GM19328 (cell line): ENCODE results near the gene FAM124B.
"Not testable (repeated sequence)": the region's sequence is repeated elsewhere in the genome, so short reads cannot be mapped to it uniquely, and the experiment has no call there.

Source experiments
- ATAC-seq: cut with Tn5 transposase; IDR thresholded peaks from one replicate; pipeline ENCODE4 v1.9.1; 2021; ENCODE audit warnings: mild to moderate bottlenecking, moderate library complexity; ENCODE audit not compliant: unreplicated experiment

FAM124B gene

GRCh38 chr2:224416656-224417360 is 14.9 kb upstream of the FAM124B start:
- ATAC-seq = no peak

- ATAC-seq = no peak
Observed at GRCh38 chr2:224413381-224413780, 11.5 kb upstream of the FAM124B start.

- no peak for ATAC-seq
Observed at GRCh38 chr2:224412141-224413015, 10.5 kb upstream of the FAM124B start.

- no peak for ATAC-seq
Observed at GRCh38 chr2:224410946-224411561, 9.1 kb upstream of the FAM124B start.

- ATAC-seq = no peak
Observed at GRCh38 chr2:224408676-224409075, 6.8 kb upstream of the FAM124B start.

- ATAC-seq = no peak
Observed at GRCh38 chr2:224407241-224407701, 5.4 kb upstream of the FAM124B start.

- ATAC-seq = no peak
Observed at GRCh38 chr2:224405841-224406370, 4.0 kb upstream of the FAM124B start.

- no peak for ATAC-seq
Observed at GRCh38 chr2:224405412-224405811, 3.5 kb upstream of the FAM124B start.

GRCh38 chr2:224404796-224405195 is 2.9 kb upstream of the FAM124B start:
- no peak for ATAC-seq

GRCh38 chr2:224403657-224404056 is 1.8 kb upstream of the FAM124B start:
- no peak for ATAC-seq

GRCh38 chr2:224400886-224401632 is 848 bp downstream of the FAM124B start:
- ATAC-seq = no peak

- ATAC-seq = no peak
Observed at GRCh38 chr2:224400174-224400810, 1.6 kb downstream of the FAM124B start.

- ATAC-seq = no peak
Observed at GRCh38 chr2:224398289-224398688, 3.6 kb downstream of the FAM124B start.

- ATAC-seq = not testable (repeated sequence)
Observed at GRCh38 chr2:224397100-224397499, 4.8 kb downstream of the FAM124B start.

GRCh38 chr2:224395620-224396390 is 6.1 kb downstream of the FAM124B start:
- no peak for ATAC-seq

- ATAC-seq = no peak
Observed at GRCh38 chr2:224393157-224393872, 8.6 kb downstream of the FAM124B start.

GRCh38 chr2:224392545-224392944 is 9.4 kb downstream of the FAM124B start:
- ATAC-seq = no peak

- ATAC-seq = no peak
Observed at GRCh38 chr2:224389317-224389716, 12.6 kb downstream of the FAM124B start.

- ATAC-seq = no peak
Observed at GRCh38 chr2:224386876-224387275, 15.0 kb downstream of the FAM124B start.
